Skeletal muscle satellite cell (primary cell): ENCODE data around the gene RABGAP1L.

Experiments
- H3K27me3 ChIP-seq: 2 replicates; pipeline ENCODE4 v1.7.0; 2013; ENCODE audit warnings: low read length; ENCODE audit not compliant: control insufficient read depth, insufficient read depth
- H3K36me3 ChIP-seq: 2 replicates; pipeline ENCODE4 v1.7.0; 2013; ENCODE audit warnings: mild to moderate bottlenecking, control low read depth, low read length; ENCODE audit not compliant: insufficient read depth
- H3K4me1 ChIP-seq: 2 replicates; pipeline ENCODE4 v1.7.0; 2013; ENCODE audit warnings: low read length; ENCODE audit not compliant: control insufficient read depth, insufficient read depth
- H3K4me2 ChIP-seq: 2 replicates; pipeline ENCODE4 v1.7.0; 2013; ENCODE audit warnings: mild to moderate bottlenecking, low read length
- H3K4me3 ChIP-seq: 2 replicates; pipeline ENCODE4 v1.7.0; 2013; ENCODE audit warnings: low read length
- H3K9ac ChIP-seq: 2 replicates; pipeline ENCODE4 v1.7.0; 2013; ENCODE audit warnings: mild to moderate bottlenecking, low read depth, low read length, moderate library complexity
- H3K9me3 ChIP-seq: replicated peaks from 2 replicates; pipeline ENCODE4 v1.7.0; 2013; ENCODE audit warnings: mild to moderate bottlenecking, control low read depth, low read length

The RABGAP1L gene

GRCh38 chr1:174352883-174353608, 193.7 kb downstream of the RABGAP1L start:
- H3K9me3 ChIP-seq: no peaks in the 10 kb centered on the region
- H3K4me2 ChIP-seq: no peak overlapping the region
- no peaks in the 10 kb centered on the region for H3K36me3 ChIP-seq
- no peak overlapping the region for H3K9ac ChIP-seq
- no peaks in the 10 kb centered on the region for H3K4me1 ChIP-seq
- H3K27me3 ChIP-seq: no peaks in the 10 kb centered on the region
- no peak overlapping the region for H3K4me3 ChIP-seq

- Histone ChIP-seq H3K4me1 (no peaks in the 10 kb centered on the region), H3K36me3 (no peaks in the 10 kb centered on the region), H3K9ac (no peak overlapping the region), H3K9me3 (no peaks in the 10 kb centered on the region), H3K4me2 (no peak overlapping the region), H3K4me3 (no peak overlapping the region), H3K27me3 (no peaks in the 10 kb centered on the region)
These were observed 199.0 kb downstream of the RABGAP1L start for GRCh38 chr1:174358344-174358743.

- Histone ChIP-seq H3K4me2 (no peak overlapping the region), H3K9me3 (no peaks in the 10 kb centered on the region), H3K27me3 (no peaks in the 10 kb centered on the region), H3K36me3 (no peaks in the 10 kb centered on the region), H3K9ac (no peak overlapping the region), H3K4me1 (no peaks in the 10 kb centered on the region), H3K4me3 (no peak overlapping the region)
These were observed 199.6 kb downstream of the RABGAP1L start for GRCh38 chr1:174358786-174359453.

GRCh38 chr1:174359454-174359805, 200.1 kb downstream of the RABGAP1L start:
- H3K9me3 ChIP-seq: no peaks in the 10 kb centered on the region
- no peak overlapping the region for H3K4me2 ChIP-seq
- no peaks in the 10 kb centered on the region for H3K4me1 ChIP-seq
- no peak overlapping the region for H3K9ac ChIP-seq
- no peaks in the 10 kb centered on the region for H3K36me3 ChIP-seq
- H3K27me3 ChIP-seq: no peaks in the 10 kb centered on the region
- no peak overlapping the region for H3K4me3 ChIP-seq

- Histone ChIP-seq H3K4me2 (no peak overlapping the region), H3K9me3 (no peaks in the 10 kb centered on the region), H3K4me1 (no peaks in the 10 kb centered on the region), H3K9ac (no peak overlapping the region), H3K4me3 (no peak overlapping the region), H3K36me3 (no peaks in the 10 kb centered on the region), H3K27me3 (no peaks in the 10 kb centered on the region)
These were observed 205.8 kb downstream of the RABGAP1L start for GRCh38 chr1:174364996-174365736.

GRCh38 chr1:174366946-174367345, 207.6 kb downstream of the RABGAP1L start:
- no peak overlapping the region for H3K9ac ChIP-seq
- H3K4me1 ChIP-seq: no peaks in the 10 kb centered on the region
- H3K9me3 ChIP-seq: no peaks in the 10 kb centered on the region
- H3K27me3 ChIP-seq: no peaks in the 10 kb centered on the region
- H3K4me2 ChIP-seq: no peak overlapping the region
- no peaks in the 10 kb centered on the region for H3K36me3 ChIP-seq
- H3K4me3 ChIP-seq: no peak overlapping the region

GRCh38 chr1:174367892-174368291, 208.6 kb downstream of the RABGAP1L start:
- Histone ChIP-seq H3K9me3 (no peaks in the 10 kb centered on the region), H3K4me1 (no peaks in the 10 kb centered on the region), H3K4me3 (no peak overlapping the region), H3K4me2 (no peak overlapping the region), H3K27me3 (no peaks in the 10 kb centered on the region), H3K36me3 (no peaks in the 10 kb centered on the region), H3K9ac (no peak overlapping the region)

- H3K9me3 ChIP-seq: no peaks in the 10 kb centered on the region
- H3K4me2 ChIP-seq: no peak overlapping the region
- H3K4me3 ChIP-seq: no peak overlapping the region
- H3K4me1 ChIP-seq: no peaks in the 10 kb centered on the region
- H3K36me3 ChIP-seq: no peaks in the 10 kb centered on the region
- H3K27me3 ChIP-seq: no peaks in the 10 kb centered on the region
- no peak overlapping the region for H3K9ac ChIP-seq
These were observed 216.7 kb downstream of the RABGAP1L start for GRCh38 chr1:174376030-174376429.

- Histone ChIP-seq H3K4me2 (no peak overlapping the region), H3K4me1 (no peaks in the 10 kb centered on the region), H3K9ac (no peak overlapping the region), H3K9me3 (no peaks in the 10 kb centered on the region), H3K36me3 (no peaks in the 10 kb centered on the region), H3K4me3 (no peak overlapping the region), H3K27me3 (no peaks in the 10 kb centered on the region)
These were observed 232.4 kb downstream of the RABGAP1L start for GRCh38 chr1:174391716-174392115.

- Histone ChIP-seq H3K36me3 (peaks cover 4% of the 10 kb centered on the region), H3K9ac (no peak overlapping the region)
These were observed 234.6 kb downstream of the RABGAP1L start for GRCh38 chr1:174393885-174394284.

GRCh38 chr1:174397261-174397660, 237.9 kb downstream of the RABGAP1L start:
- Histone ChIP-seq H3K9ac (no peak overlapping the region), H3K27me3 (no peaks in the 10 kb centered on the region), H3K4me3 (no peak overlapping the region), H3K4me2 (no peak overlapping the region), H3K9me3 (no peaks in the 10 kb centered on the region), H3K4me1 (no peaks in the 10 kb centered on the region), H3K36me3 (peaks cover 4% of the 10 kb centered on the region)

More at GRCh38 chr1:174393885-174394284, 234.6 kb downstream of the RABGAP1L start:
- no peak overlapping the region for H3K4me2 ChIP-seq
- H3K27me3 ChIP-seq: no peaks in the 10 kb centered on the region
- no peak overlapping the region for H3K4me3 ChIP-seq
- no peaks in the 10 kb centered on the region for H3K4me1 ChIP-seq
- no peaks in the 10 kb centered on the region for H3K9me3 ChIP-seq
